Trophoblast cell (in vitro differentiated cells and primary cell): Measurements from ENCODE around the gene PLEKHO2.

ENCODE experiments used
- DNase-seq, 2 donors: peaks; one replicate each; pipeline ENCODE4 v3.0.0-alpha.2; 2016
- H2AFZ ChIP-seq: 2 replicates; pipeline ENCODE4 v1.6.1; 2013; ENCODE audit warnings: low read length, moderate library complexity, mild to moderate bottlenecking; ENCODE audit not compliant: insufficient read depth, poor library complexity
- H2AK5ac ChIP-seq: 2 replicates; pipeline ENCODE4 v1.6.1; 2013; ENCODE audit warnings: mild to moderate bottlenecking, low read length
- H2BK120ac ChIP-seq: 2 replicates; pipeline ENCODE4 v1.6.1; 2013; ENCODE audit warnings: low read length, mild to moderate bottlenecking, moderate library complexity; ENCODE audit not compliant: insufficient read depth, poor library complexity
- H2BK12ac ChIP-seq: 2 replicates; pipeline ENCODE4 v1.6.1; 2013; ENCODE audit warnings: mild to moderate bottlenecking, low read length, moderate library complexity
- H2BK5ac ChIP-seq: 2 replicates; pipeline ENCODE4 v1.6.1; 2013; ENCODE audit warnings: low read length, low read depth, moderate library complexity, mild to moderate bottlenecking; ENCODE audit not compliant: poor library complexity
- H3K14ac ChIP-seq: 2 replicates; pipeline ENCODE4 v1.6.1; 2013; ENCODE audit warnings: mild to moderate bottlenecking, low read length
- H3K18ac ChIP-seq: 2 replicates; pipeline ENCODE4 v1.6.1; 2013; ENCODE audit warnings: mild to moderate bottlenecking, low read length
- H3K23ac ChIP-seq: 2 replicates; pipeline ENCODE4 v1.6.1; 2013; ENCODE audit warnings: low read length
- H3K27ac ChIP-seq: 2 replicates; pipeline ENCODE4 v1.5.1; 2013; ENCODE audit warnings: low read depth, mild to moderate bottlenecking, inconsistent platforms, low read length, moderate library complexity
- H3K27me3 ChIP-seq: 2 replicates; pipeline ENCODE4 v1.6.1; 2013; ENCODE audit warnings: inconsistent platforms, mild to moderate bottlenecking, low read length, moderate library complexity; ENCODE audit not compliant: insufficient read depth
- H3K36me3 ChIP-seq, 2 experiments: 1 replicate in 1 of 2; 2 replicates in 1 of 2; pipeline ENCODE4 v1.6.1; 2013; ENCODE audit warnings: low read length in 2 of 2, mild to moderate bottlenecking in 2 of 2, moderate library complexity in 1 of 2; ENCODE audit not compliant: insufficient read depth in 2 of 2, control insufficient read depth in 1 of 2
- H3K4ac ChIP-seq: 2 replicates; pipeline ENCODE4 v1.6.1; 2013; ENCODE audit warnings: low read depth, mild to moderate bottlenecking, low read length, moderate library complexity
- H3K4me1 ChIP-seq, 2 experiments: 1 replicate in 1 of 2; 2 replicates in 1 of 2; pipeline ENCODE4 v1.6.1; 2013; ENCODE audit warnings: low read length in 2 of 2, mild to moderate bottlenecking in 2 of 2, moderate library complexity in 1 of 2; ENCODE audit not compliant: insufficient read depth in 2 of 2, control insufficient read depth in 1 of 2
- H3K4me2 ChIP-seq: 2 replicates; pipeline ENCODE4 v1.6.1; 2013; ENCODE audit warnings: inconsistent platforms, mild to moderate bottlenecking, low read length, moderate library complexity
- H3K4me3 ChIP-seq: 2 replicates; pipeline ENCODE4 v1.5.1; 2013; ENCODE audit warnings: mild to moderate bottlenecking, low read depth, low read length, inconsistent platforms
- H3K79me1 ChIP-seq: one replicate; pipeline ENCODE4 v1.6.1; 2013; ENCODE audit warnings: low read length
- H3K79me2 ChIP-seq: 2 replicates; pipeline ENCODE4 v1.6.1; 2013; ENCODE audit warnings: low read length, mild to moderate bottlenecking; ENCODE audit not compliant: control insufficient read depth, insufficient read depth, poor library complexity
- H3K9ac ChIP-seq: 2 replicates; pipeline ENCODE4 v1.6.1; 2013; ENCODE audit warnings: mild to moderate bottlenecking, low read length
- H3K9me3 ChIP-seq: 2 replicates; pipeline ENCODE4 v1.6.1; 2013; ENCODE audit warnings: low read depth, mild to moderate bottlenecking, control low read depth, inconsistent platforms, low read length; ENCODE audit not compliant: insufficient read depth
- H4K12ac ChIP-seq: 2 replicates; pipeline ENCODE4 v1.6.1; 2013; ENCODE audit warnings: low read depth, mild to moderate bottlenecking, low read length, moderate library complexity
- H4K8ac ChIP-seq: 2 replicates; pipeline ENCODE4 v1.6.1; 2013; ENCODE audit warnings: low read depth, mild to moderate bottlenecking, low read length, moderate library complexity
- H4K91ac ChIP-seq: one replicate; pipeline ENCODE4 v1.6.1; 2013; ENCODE audit warnings: low read depth, mild to moderate bottlenecking, low read length, moderate library complexity
- WGBS: extraction: QIAGEN DNeasy Blood & Tissue Kit; methylation state at CpG from one replicate; pipeline ENCODE4 v1.1.7; 2013; ENCODE audit warnings: missing lambda C conversion rate; ENCODE audit not compliant: insufficient read length, insufficient coverage; ENCODE audit errors: extremely low coverage; 5-methylcytosine and 5-hydroxymethylcytosine counted together

Gene PLEKHO2

DNA sequence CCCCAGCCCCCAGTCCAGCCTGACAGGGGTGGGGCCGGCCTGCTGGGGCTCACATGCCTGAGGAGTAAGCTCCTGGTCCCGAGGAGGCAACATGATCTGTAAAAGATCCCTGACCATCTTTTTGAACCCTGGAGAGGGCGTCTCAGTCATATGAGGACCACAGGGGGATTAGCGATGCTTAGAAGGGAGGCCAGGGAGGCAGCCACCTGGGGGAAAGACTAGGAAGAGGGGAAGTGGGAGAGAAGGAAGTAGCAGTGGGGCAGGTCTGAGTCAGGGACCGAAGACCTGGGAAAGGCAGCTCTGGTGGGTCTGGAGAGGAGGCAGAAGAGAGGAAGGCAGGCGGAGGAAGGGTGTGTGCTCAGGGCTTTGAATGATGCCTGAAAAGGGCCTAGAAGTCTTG is 35.2 kb upstream of the PLEKHO2 start:
- Histone ChIP-seq H2AK5ac (no peak overlapping the region), H3K18ac (no peak overlapping the region), H3K4ac (no peak overlapping the region), H2BK120ac (peak overlapping the region; percentile 21), H4K8ac (no peak overlapping the region), H3K14ac (no peak overlapping the region), H3K27me3 (no peaks in the 10 kb centered on the region), H3K4me3 (no peak overlapping the region), H3K4me1 (peaks cover 9 to 12% of the 10 kb centered on the region in 2 experiments), H3K79me2 (no peaks in the 10 kb centered on the region), H2AFZ (no peak overlapping the region), H4K12ac (no peak overlapping the region), H3K23ac (no peak overlapping the region), H3K9ac (no peak overlapping the region), H4K91ac (no peak overlapping the region), H2BK12ac (peak overlapping the region; percentile 23), H3K27ac (no peak overlapping the region), H3K4me2 (no peak overlapping the region), H3K36me3 (no peaks in the 10 kb centered on the region), H2BK5ac (no peak overlapping the region), H3K9me3 (no peaks in the 10 kb centered on the region), H3K79me1 (peaks cover 13% of the 10 kb centered on the region)
- DNase-seq = no peak
- no CpG with 5 or more reads among the region's 6 CpGs for WGBS

DNA sequence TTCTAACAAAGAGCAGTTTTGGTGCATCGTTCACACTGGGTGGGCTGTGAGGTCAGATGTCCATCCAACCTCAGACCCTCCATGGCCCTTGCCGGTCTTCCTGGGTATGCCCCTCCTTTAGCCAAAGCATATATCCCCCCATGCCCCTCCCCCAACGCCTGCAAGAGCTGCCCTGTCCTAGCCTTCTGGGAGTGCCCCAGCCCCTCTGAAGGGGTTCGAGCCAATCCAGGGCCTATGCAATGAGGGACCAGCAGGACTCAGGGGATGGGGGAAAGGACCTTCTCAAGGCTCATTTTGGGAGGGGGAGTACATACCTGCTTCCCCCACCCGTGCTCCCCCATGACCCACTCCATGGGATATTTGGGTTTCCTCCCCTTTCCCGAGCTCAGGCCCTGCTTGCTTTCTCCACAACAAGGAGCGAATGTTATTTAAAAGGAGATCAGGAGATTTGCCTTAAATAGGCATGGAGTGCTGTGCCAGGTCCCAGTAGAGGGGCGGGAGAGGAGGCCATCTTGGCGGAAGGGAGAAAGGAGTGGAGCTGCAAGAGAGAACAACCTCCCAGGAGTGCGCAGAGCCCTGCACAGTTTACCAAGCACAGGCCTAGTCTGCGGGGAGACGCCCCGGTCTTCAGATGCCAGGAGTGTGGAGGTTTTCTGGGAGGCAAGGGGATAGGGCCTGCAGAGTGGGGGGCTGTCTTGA is 34.5 kb upstream of the PLEKHO2 start:
- H2BK5ac ChIP-seq = no peak overlapping the region
- H3K27ac ChIP-seq = no peak overlapping the region
- DNase-seq = no peak
- H3K4me3 ChIP-seq = no peak overlapping the region
- no peak overlapping the region for H3K4ac ChIP-seq
- peak overlapping the region; percentile 23 for H2BK12ac ChIP-seq
- H3K79me1 ChIP-seq = peaks cover 12% of the 10 kb centered on the region
- H2BK120ac ChIP-seq = no peak overlapping the region
- no peak overlapping the region for H4K8ac ChIP-seq
- H3K9me3 ChIP-seq = no peaks in the 10 kb centered on the region
- no peak overlapping the region for H3K9ac ChIP-seq
- no peak overlapping the region for H3K14ac ChIP-seq
- H2AFZ ChIP-seq = no peak overlapping the region
- no peaks in the 10 kb centered on the region for H3K36me3 ChIP-seq
- no peak overlapping the region for H3K23ac ChIP-seq
- WGBS = no CpG with 5 or more reads among the region's 13 CpGs
- peak overlapping the region; percentile 28 for H2AK5ac ChIP-seq
- peak overlapping the region; percentile 0 for H4K91ac ChIP-seq
- H3K4me2 ChIP-seq = no peak overlapping the region
- H3K18ac ChIP-seq = no peak overlapping the region
- H4K12ac ChIP-seq = no peak overlapping the region
- no peaks in the 10 kb centered on the region for H3K27me3 ChIP-seq
- peaks cover 9% of the 10 kb centered on the region in 2 experiments for H3K4me1 ChIP-seq
- H3K79me2 ChIP-seq = no peaks in the 10 kb centered on the region

DNA sequence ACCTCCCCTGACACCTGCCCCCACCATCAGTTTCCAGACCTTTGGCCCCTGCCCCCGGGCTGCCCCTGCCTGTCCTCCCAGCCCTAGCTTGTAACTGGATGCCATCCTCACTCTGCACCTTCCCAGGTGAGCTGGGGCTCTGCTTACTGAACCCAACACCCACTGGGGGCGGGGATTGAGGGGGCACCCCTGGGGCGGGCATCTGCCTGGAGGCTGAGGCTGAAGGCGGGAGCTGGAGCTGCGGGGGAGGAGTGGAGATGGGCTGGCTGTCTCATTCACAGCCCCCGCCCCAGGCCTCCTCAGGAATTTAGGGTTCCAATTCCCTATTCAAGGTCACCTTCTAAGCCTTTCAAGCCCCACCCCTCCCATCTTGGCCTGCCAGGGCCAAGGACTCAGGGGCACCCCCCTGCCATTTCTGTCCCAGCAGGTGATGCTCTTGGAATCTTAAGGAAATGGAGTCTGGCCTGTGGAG is 33.9 kb upstream of the PLEKHO2 start:
- Histone ChIP-seq H4K12ac (no peak overlapping the region), H2AK5ac (no peak overlapping the region), H3K18ac (no peak overlapping the region), H3K4me2 (no peak overlapping the region), H2AFZ (no peak overlapping the region), H3K27ac (no peak overlapping the region), H3K4me3 (no peak overlapping the region), H3K79me2 (no peaks in the 10 kb centered on the region), H3K27me3 (no peaks in the 10 kb centered on the region), H3K4ac (no peak overlapping the region), H3K79me1 (peaks cover 13% of the 10 kb centered on the region), H4K8ac (no peak overlapping the region), H3K9me3 (no peaks in the 10 kb centered on the region), H3K4me1 (peaks cover 9 to 10% of the 10 kb centered on the region in 2 experiments), H3K23ac (no peak overlapping the region), H2BK12ac (no peak overlapping the region), H2BK5ac (no peak overlapping the region), H2BK120ac (no peak overlapping the region), H4K91ac (peak overlapping the region; percentile 0), H3K36me3 (no peaks in the 10 kb centered on the region), H3K14ac (no peak overlapping the region), H3K9ac (no peak overlapping the region)
- no CpG with 5 or more reads among the region's 6 CpGs for WGBS
- no peak for DNase-seq

DNA sequence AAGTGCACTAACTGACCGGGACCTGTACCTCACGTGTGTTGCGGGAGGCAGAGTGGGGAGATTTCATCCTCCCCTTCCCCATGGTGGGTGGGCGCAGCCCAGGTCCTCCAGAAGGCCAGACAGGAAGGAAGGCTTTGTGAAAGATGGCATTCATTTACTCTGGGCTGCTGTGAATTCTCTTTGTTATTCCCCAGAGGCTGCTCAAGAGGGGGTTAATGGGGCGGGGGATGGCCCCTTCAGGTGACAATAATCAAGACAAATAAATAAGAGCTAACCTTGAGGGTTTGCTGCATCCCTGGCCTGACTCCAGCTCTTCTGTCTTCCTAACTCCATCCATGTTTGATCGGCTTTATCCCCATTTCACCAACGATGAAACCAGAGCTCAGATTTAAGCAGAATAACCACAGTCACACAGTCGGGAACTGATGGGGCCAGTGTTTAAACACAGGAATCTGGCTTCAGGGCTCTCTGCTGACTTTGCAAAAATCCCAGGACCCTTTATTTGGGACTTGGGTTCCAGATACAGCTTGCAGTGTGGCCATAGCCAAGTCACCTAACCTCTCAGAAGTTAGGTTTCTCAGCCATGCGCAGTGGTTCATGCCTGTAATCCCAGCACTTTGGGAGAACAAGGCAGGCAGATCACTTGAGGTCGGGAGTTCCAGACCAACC is 32.8 kb upstream of the PLEKHO2 start:
- no peak for DNase-seq
- Histone ChIP-seq H4K91ac (no peak overlapping the region), H3K14ac (no peak overlapping the region), H3K9me3 (no peaks in the 10 kb centered on the region), H3K9ac (no peak overlapping the region), H2AFZ (no peak overlapping the region), H3K27ac (no peak overlapping the region), H2BK12ac (no peak overlapping the region), H3K27me3 (no peaks in the 10 kb centered on the region), H3K4me3 (no peak overlapping the region), H3K36me3 (no peaks in the 10 kb centered on the region), H4K8ac (no peak overlapping the region), H3K23ac (no peak overlapping the region), H3K18ac (no peak overlapping the region), H3K4me2 (no peak overlapping the region), H2BK120ac (no peak overlapping the region), H3K4ac (no peak overlapping the region), H3K79me2 (no peaks in the 10 kb centered on the region), H3K4me1 (peaks cover 9 to 10% of the 10 kb centered on the region in 2 experiments), H4K12ac (no peak overlapping the region), H2BK5ac (no peak overlapping the region), H3K79me1 (peaks cover 11% of the 10 kb centered on the region), H2AK5ac (peak overlapping the region; percentile 44)
- no CpG with 5 or more reads among the region's 10 CpGs for WGBS
